ENCODE data around the gene NPTN. TPM values are rescaled to one million over a fixed set of nuclear protein-coding genes. Genes with fewer than 3 reads are reported as not detected.

The NPTN gene
- total RNA-seq, 1 donor from 2014 or later, result 100 TPM

GRCh38 chr15:73573572-73573971 lies 59.6 kb downstream of the NPTN start:
- H3K4me3 ChIP-seq (ENCODE audit: low read depth, low read length), result no peak overlapping the region
- TF ChIP-seq, protein P1, sequence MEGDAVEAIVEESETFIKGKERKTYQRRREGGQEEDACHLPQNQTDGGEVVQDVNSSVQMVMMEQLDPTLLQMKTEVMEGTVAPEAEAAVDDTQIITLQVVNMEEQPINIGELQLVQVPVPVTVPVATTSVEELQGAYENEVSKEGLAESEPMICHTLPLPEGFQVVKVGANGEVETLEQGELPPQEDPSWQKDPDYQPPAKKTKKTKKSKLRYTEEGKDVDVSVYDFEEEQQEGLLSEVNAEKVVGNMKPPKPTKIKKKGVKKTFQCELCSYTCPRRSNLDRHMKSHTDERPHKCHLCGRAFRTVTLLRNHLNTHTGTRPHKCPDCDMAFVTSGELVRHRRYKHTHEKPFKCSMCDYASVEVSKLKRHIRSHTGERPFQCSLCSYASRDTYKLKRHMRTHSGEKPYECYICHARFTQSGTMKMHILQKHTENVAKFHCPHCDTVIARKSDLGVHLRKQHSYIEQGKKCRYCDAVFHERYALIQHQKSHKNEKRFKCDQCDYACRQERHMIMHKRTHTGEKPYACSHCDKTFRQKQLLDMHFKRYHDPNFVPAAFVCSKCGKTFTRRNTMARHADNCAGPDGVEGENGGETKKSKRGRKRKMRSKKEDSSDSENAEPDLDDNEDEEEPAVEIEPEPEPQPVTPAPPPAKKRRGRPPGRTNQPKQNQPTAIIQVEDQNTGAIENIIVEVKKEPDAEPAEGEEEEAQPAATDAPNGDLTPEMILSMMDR (conservative IDR thresholded peaks at IDR 0.05; ENCODE audit: low read depth, low read length), result no peak
- no peak for DNase-seq (ENCODE audit: low read depth)

DNA sequence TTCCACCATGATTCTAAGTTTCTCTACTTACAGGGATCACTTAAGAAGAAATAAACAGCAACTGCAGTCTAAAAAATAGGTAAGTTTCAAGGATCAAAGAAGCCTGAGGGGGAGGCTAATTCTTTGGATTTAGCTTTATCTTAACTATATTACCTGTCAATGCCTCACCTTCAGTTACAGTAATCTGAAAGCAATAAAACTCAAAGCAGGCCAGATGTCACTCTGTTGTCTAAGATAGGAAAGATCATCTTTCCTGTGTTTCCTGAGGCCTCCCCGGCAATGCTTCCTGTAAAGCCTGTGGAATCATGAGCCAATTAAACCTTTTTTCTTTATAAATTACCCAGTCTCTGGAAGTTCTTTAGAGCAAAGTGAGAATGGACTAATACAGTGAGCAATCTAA lies 60.2 kb downstream of the NPTN start:
- no peak for DNase-seq (ENCODE audit: low read depth)
- H3K4me3 ChIP-seq (ENCODE audit: low read depth, low read length), result no peak overlapping the region
- TF ChIP-seq, protein P1 (conservative IDR thresholded peaks at IDR 0.05; ENCODE audit: low read depth, low read length), result no peak

DNA sequence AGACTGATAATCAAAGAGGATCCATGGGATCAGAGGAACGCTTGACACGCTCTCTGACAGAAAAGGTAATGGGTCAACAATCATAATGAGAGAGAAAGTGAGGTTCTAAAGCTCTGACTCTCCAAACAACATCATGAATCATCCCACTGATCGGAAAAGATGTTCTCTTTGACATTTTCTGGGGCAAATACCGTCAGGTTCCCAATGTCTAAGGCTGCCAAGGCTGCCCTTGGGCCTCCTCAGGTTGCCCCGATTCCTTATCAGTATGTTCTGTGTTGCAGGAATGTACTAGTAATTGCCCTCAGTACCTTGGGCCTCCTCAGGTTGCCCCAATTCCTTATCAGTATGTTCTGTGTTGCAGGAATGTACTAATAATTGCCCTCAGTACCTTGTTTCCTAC lies 60.9 kb downstream of the NPTN start:
- TF ChIP-seq, protein P1 (conservative IDR thresholded peaks at IDR 0.05; ENCODE audit: low read depth, low read length), result no peak
- H3K4me3 ChIP-seq (ENCODE audit: low read depth, low read length), result no peak overlapping the region

DNA sequence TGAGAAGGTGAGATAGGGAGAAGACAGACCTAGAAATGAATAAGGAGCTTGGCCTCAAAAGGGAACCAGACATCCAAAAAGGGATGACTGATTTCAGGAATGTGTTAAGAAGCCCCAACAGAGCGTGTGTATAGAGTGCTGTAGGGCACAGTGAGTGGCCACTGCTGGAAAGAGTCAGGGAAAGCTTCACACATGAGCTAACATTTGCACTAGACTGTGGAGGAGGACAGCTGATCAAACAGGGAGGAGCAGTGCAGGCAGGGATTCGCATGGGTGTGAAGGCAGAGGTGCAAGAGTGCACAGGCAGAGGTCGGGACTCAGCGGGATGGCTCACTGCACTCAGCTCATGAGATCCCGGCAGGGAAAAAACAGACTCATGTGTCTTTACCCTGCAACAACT lies 61.8 kb downstream of the NPTN start:
- TF ChIP-seq, protein P1 (conservative IDR thresholded peaks at IDR 0.05; ENCODE audit: low read depth, low read length), result no peak
- peak; percentile 78 for DNase-seq (ENCODE audit: low read depth)
- H3K4me3 ChIP-seq (ENCODE audit: low read depth, low read length), result no peak overlapping the region

More for the DNA sequence above, 60.9 kb downstream of the NPTN start:
- DNase-seq (ENCODE audit: low read depth), result no peak

DNA sequence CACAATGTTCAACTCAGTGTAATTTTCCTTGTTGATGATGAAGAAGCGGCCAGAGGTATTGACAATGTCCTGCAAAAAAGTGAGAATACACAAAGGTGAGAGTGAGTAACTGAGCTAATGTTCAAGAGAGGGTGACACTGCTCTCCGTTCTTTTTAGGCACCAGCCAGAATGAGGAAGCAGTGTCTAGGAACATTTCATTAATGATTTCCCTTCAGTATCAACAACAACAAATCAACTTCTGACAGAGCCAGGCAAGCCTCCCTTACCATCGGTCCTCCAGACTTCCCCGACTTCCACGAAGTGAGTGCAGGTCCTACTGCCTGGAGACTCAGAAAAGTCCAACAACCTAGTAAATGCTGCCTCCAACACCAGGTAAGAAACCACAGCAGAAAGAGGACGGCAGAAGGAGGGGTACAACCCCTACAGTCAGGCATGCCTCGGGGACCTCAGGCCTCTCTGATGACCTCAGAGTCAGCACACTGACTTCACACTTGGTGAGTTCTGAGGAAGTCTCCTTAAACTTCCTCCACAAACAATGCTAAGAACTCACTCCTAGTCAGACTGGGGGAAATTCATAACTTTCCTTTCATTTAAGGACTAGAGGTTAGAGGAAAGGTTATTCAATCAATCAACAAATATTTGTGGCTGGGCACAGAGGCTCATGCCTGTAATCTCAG lies 62.7 kb downstream of the NPTN start:
- no peak overlapping the region for H3K4me3 ChIP-seq (ENCODE audit: low read depth, low read length)
- TF ChIP-seq, protein P1 (conservative IDR thresholded peaks at IDR 0.05; ENCODE audit: low read depth, low read length), result no peak
- peak; percentile 41 for DNase-seq (ENCODE audit: low read depth)

GRCh38 chr15:73569361-73569760 lies 63.8 kb downstream of the NPTN start:
- no peak overlapping the region for H3K4me3 ChIP-seq (ENCODE audit: low read depth, low read length)
- no peak for DNase-seq (ENCODE audit: low read depth)
- TF ChIP-seq, protein P1 (conservative IDR thresholded peaks at IDR 0.05; ENCODE audit: low read depth, low read length), result no peak
